Esophagus muscularis mucosa (tissue), 4 donors: ENCODE measurements around the gene IL4R. TPM values are rescaled to one million over a fixed set of nuclear protein-coding genes. Genes with fewer than 3 reads are reported as not detected.

Experiments
- DNase-seq: peaks from one replicate; pipeline ENCODE4 v3.0.0-alpha.2; 2017; ENCODE audit errors: extremely low spot score
- H3K27ac ChIP-seq, 4 donors: fragments of 200-600 bp; sonication (generic); replicated peaks in 1 of 4; 1 replicate in 3 of 4; 2 replicates in 1 of 4; pipeline ENCODE4 v1.5.1; 2016 to 2019; ENCODE audit warnings: mild to moderate bottlenecking in 1 of 4
- H3K27me3 ChIP-seq, 4 donors: fragments of 200-600 bp; sonication (generic); one replicate each; pipeline versions ENCODE4 v1.5.1 to v1.6.0; 2016 to 2019
- H3K36me3 ChIP-seq, 4 donors: fragments of 200-600 bp; sonication (generic); one replicate each; pipeline ENCODE4 v1.5.1; 2016 to 2019
- H3K4me1 ChIP-seq, 4 donors: fragments of 200-600 bp; sonication (generic); one replicate each; pipeline ENCODE4 v1.5.1; 2016 to 2019
- H3K4me3 ChIP-seq, 4 donors: fragments of 200-600 bp; sonication (generic); 1 replicate in 2 of 4; 2 replicates in 2 of 4; pipeline ENCODE4 v1.5.1; 2016 to 2019; ENCODE audit warnings: mild to moderate bottlenecking in 4 of 4, moderate library complexity in 1 of 4
- H3K9me3 ChIP-seq, 4 donors: fragments of 200-600 bp; sonication (generic); 1 replicate in 3 of 4; 2 replicates in 1 of 4; pipeline ENCODE4 v1.5.1; 2016 to 2019
- CTCF ChIP-seq, 3 experiments: fragments of 200-600 bp in 2 of 3; fragments of 450-650 bp in 1 of 3; sonication (generic) in 2 of 3; IDR thresholded peaks; one replicate each; pipeline ENCODE4 v1.5.1; 2017 to 2019; ENCODE audit warnings: antibody characterized with exemption in 3 of 3, mild to moderate bottlenecking in 2 of 3, moderate library complexity in 1 of 3
- EP300 ChIP-seq: sonication (generic); formaldehyde crosslinking; IDR thresholded peaks from one replicate; pipeline ENCODE4 v1.6.1; 2017; ENCODE audit warnings: antibody characterized with exemption
- POLR2A ChIP-seq: fragments of 450-650 bp; IDR thresholded peaks from one replicate; pipeline ENCODE4 v1.6.1; 2017; ENCODE audit warnings: antibody characterized with exemption, moderate library complexity, mild to moderate bottlenecking, low read depth
- POLR2AphosphoS5 ChIP-seq, 2 donors: sonication (generic); formaldehyde crosslinking; IDR thresholded peaks; one replicate each; pipeline ENCODE4 v1.6.1; 2017; ENCODE audit warnings: antibody characterized with exemption in 2 of 2
- WGBS: methylation state at CpG from one replicate; pipeline ENCODE4 v1.1.5; 2018; 5-methylcytosine and 5-hydroxymethylcytosine counted together
- intact Hi-C: fragments of 100-400 bp; cut with DNase I; formaldehyde crosslinking; loops from one replicate; pipeline ENCODE4 v1.15.1; 2023
- total RNA-seq, 4 donors: library from RNA; depleted of rRNA; stranded (reverse); fragments of >200 nt; gene quantifications; one replicate each; pipeline versions ENCODE4 v1.1.0 to v1.2.1, GENCODE V29; 2016

The IL4R gene
- total RNA-seq, 4 donors from 2014 or later, result 72.7 to 167 (median 116) TPM

GRCh38 chr16:27384425-27384824 lies 70.7 kb downstream of the IL4R start:
- H3K9me3 ChIP-seq, result peaks cover 0 to 15% (median 13%) of the 10 kb centered on the region in 4 donors
- H3K4me3 ChIP-seq, result no peak overlapping the region
- H3K27ac ChIP-seq, result no peak overlapping the region
- intact Hi-C loops, result no loop called here
- no peaks in the 10 kb centered on the region for H3K36me3 ChIP-seq
- TF ChIP-seq POLR2A, result no peak
- no peak for TF ChIP-seq CTCF (IDR thresholded peaks at IDR 0.05)
- TF ChIP-seq POLR2AphosphoS5 (IDR thresholded peaks at IDR 0.05), result no peak
- no peak for TF ChIP-seq EP300
- no peak for DNase-seq
- 66% methylated on average over 5 of the region's 5 CpGs for WGBS
- H3K27me3 ChIP-seq, result peaks cover 0 to 12% (median 1%) of the 10 kb centered on the region in 4 donors
- H3K4me1 ChIP-seq, result no peaks in the 10 kb centered on the region

GRCh38 chr16:27385398-27385797 lies 71.6 kb downstream of the IL4R start:
- H3K4me1 ChIP-seq, result no peaks in the 10 kb centered on the region
- H3K36me3 ChIP-seq, result no peaks in the 10 kb centered on the region
- H3K27ac ChIP-seq, result no peak overlapping the region
- TF ChIP-seq POLR2A (no peak), POLR2AphosphoS5 (IDR thresholded peaks at IDR 0.05) (no peak), EP300 (no peak), CTCF (IDR thresholded peaks at IDR 0.05) (no peak)
- peaks cover 0 to 14% (median 1%) of the 10 kb centered on the region in 4 donors for H3K27me3 ChIP-seq
- peaks cover 0 to 15% (median 13%) of the 10 kb centered on the region in 4 donors for H3K9me3 ChIP-seq
- intact Hi-C loops, result no loop called here
- DNase-seq, result no peak
- H3K4me3 ChIP-seq, result no peak overlapping the region
- WGBS, result 85% methylated on average over 7 of the region's 7 CpGs

- Histone ChIP-seq H3K9me3 (peaks cover 0 to 14% (median 11%) of the 10 kb centered on the region in 4 donors), H3K27ac (no peak overlapping the region), H3K27me3 (peaks cover 0 to 18% (median 1%) of the 10 kb centered on the region in 4 donors), H3K4me1 (no peaks in the 10 kb centered on the region), H3K4me3 (no peak overlapping the region), H3K36me3 (no peaks in the 10 kb centered on the region)
- no peak for DNase-seq
- intact Hi-C loops, result no loop called here
- TF ChIP-seq POLR2AphosphoS5 (IDR thresholded peaks at IDR 0.05) (no peak), CTCF (IDR thresholded peaks at IDR 0.05) (no peak), POLR2A (no peak), EP300 (no peak)
- WGBS, result 79% methylated on average over 4 of the region's 4 CpGs
Observed at GRCh38 chr16:27386674-27387073, 72.9 kb downstream of the IL4R start.

GRCh38 chr16:27387724-27388123 lies 74.0 kb downstream of the IL4R start:
- H3K4me1 ChIP-seq, result no peaks in the 10 kb centered on the region
- no peaks in the 10 kb centered on the region for H3K36me3 ChIP-seq
- H3K9me3 ChIP-seq, result peaks cover 0 to 21% (median 19%) of the 10 kb centered on the region in 4 donors
- intact Hi-C loops, result no loop called here
- H3K4me3 ChIP-seq, result no peak overlapping the region
- no peak for DNase-seq
- peaks cover 0 to 18% (median 1%) of the 10 kb centered on the region in 4 donors for H3K27me3 ChIP-seq
- 73% methylated on average over 1 of the region's 1 CpG for WGBS
- H3K27ac ChIP-seq, result no peak overlapping the region
- TF ChIP-seq POLR2A (no peak), CTCF (IDR thresholded peaks at IDR 0.05) (no peak), POLR2AphosphoS5 (IDR thresholded peaks at IDR 0.05) (no peak), EP300 (no peak)
